Right lobe of liver (tissue), 6 donors: Measurements from ENCODE around the gene RTN3. TPM values are rescaled to one million over a fixed set of nuclear protein-coding genes. Genes with fewer than 3 reads are reported as not detected.

ENCODE experiments used
- ATAC-seq, 4 donors: fragments of 200-7000 bp; cut with Tn5 transposase; one replicate each; pipeline ENCODE4 v1.9.1; 2020; ENCODE audit warnings: mild to moderate bottlenecking in 4 of 4, moderate library complexity in 4 of 4
- DNase-seq, 3 donors: peaks; one replicate each; pipeline ENCODE4 v3.0.0-alpha.2; 2020
- H3K27ac ChIP-seq, 3 donors: fragments of 200-600 bp; one replicate each; pipeline ENCODE4 v1.8.0; 2022
- H3K27me3 ChIP-seq, 2 donors: fragments of 200-600 bp; one replicate each; pipeline ENCODE4 v1.8.0; 2022
- H3K36me3 ChIP-seq, 4 donors: fragments of 200-600 bp; sonication (generic) in 1 of 4; one replicate each; pipeline versions ENCODE4 v1.5.1 to v1.8.0; 2017 to 2022; ENCODE audit warnings: control low read depth in 1 of 4
- H3K4me1 ChIP-seq, 4 donors: fragments of 200-600 bp; sonication (generic) in 1 of 4; one replicate each; pipeline versions ENCODE4 v1.5.1 to v1.8.0; 2017 to 2022; ENCODE audit warnings: control low read depth in 1 of 4
- H3K4me3 ChIP-seq, 3 donors: fragments of 200-600 bp; one replicate each; pipeline ENCODE4 v1.8.0; 2022
- H3K9me3 ChIP-seq, 4 donors: fragments of 200-600 bp; sonication (generic) in 1 of 4; one replicate each; pipeline versions ENCODE4 v1.5.1 to v1.8.0; 2017 to 2022; ENCODE audit warnings: control low read depth in 1 of 4
- POLR2A ChIP-seq: fragments of 450-650 bp; IDR thresholded peaks from one replicate; pipeline ENCODE4 v1.6.1; 2017; ENCODE audit warnings: antibody characterized with exemption, mild to moderate bottlenecking
- WGBS: methylation state at CpG from one replicate; pipeline ENCODE4 v1.1.6; 2018; ENCODE audit warnings: low coverage, low lambda C conversion rate; ENCODE audit not compliant: insufficient coverage; ENCODE audit errors: missing lambda C conversion rate; 5-methylcytosine and 5-hydroxymethylcytosine counted together
- intact Hi-C, 2 donors: fragments of 100-400 bp; cut with DNase I; formaldehyde crosslinking; loops; one replicate each; pipeline versions ENCODE4 v1.11.2 to v1.14.1; 2022
- total RNA-seq, 6 experiments: library from RNA; depleted of rRNA in 2 of 6; stranded (reverse); fragments of >200 nt in 2 of 6; fragmentation: NEBNext Ultra II Directional in 3 of 6; extraction: Animal tissue kit (Norgen Biotek cat#: 25700) in 3 of 6; gene quantifications; one replicate each; pipeline versions ENCODE4 v1.1.0 to v1.2.4, GENCODE V29; 2016 to 2023
- TF ChIP-seq, protein P1 (sequence below), 4 donors: fragments of 200-600 bp in 3 of 4; fragments of 450-650 bp in 1 of 4; IDR thresholded peaks; one replicate each; pipeline versions ENCODE4 v1.5.1 to v1.8.0; 2016 to 2022; ENCODE audit warnings: antibody characterized with exemption in 4 of 4, mild to moderate bottlenecking in 2 of 4
- donor health status: DM: no; HTN: yes; CAD: no.
- donor health status: DM: no; HTN: no; CAD: no.
- donor health status: DM: no; HTN: no; CAD: no.
- donor health status: DM: no; HTN: yes; CAD: no.
- donor health status: DM: no; HTN: yes; CAD: no.

The RTN3 gene
- total RNA-seq, 6 experiments from 2014 or later: 47.3 to 70.5 (median 52.9) TPM

DNA sequence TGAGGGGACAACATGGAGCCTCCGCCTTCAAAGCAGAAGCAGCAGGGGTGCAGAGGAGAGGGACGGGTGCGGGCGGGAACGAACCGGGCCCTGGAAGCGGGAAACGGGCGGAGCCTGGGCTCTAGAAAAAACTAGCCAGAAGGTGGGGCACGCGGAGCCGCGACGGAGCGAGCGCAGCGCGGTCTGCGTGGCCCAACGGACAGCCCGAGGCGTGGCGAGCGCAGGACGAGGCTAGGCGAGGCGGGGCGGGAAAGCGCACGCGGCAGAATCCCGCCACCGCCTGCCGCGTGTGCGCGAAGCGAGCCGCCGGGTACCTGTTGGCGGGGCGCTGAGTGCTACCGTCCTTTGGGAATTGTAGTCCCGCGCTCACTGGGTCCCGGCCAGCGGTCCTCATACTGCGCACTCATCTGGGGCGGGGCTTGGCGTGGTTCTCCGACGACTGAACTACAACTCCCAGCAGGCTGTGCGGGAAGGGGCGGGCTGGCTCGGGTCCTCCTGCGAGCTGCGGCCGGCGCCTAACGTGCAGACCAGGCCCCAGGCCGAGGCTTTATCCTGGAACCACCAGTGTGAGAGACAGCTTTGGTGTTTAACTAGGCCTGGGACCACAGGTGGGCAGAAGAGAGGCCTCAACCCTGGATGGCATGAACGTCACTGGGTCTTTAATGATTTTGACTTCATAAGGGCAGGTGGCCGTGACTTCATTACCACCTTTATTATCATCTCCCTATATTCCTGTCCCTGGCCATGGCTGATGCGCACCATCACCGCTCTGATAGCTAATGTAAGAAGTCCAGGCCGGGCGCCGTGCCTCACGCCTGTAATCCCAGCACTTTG is 9.8 kb upstream of the RTN3 start, which contains the start of gene ATL3:
Gene ATL3 (minus strand): TSS at position 55 of the 834 bp plus-strand sequence. CDS start 41 bp downstream, at position 14.
- peak within 1 kb of the TSS; percentile 93 to 98 (median 96) for H3K27ac ChIP-seq
- H3K9me3 ChIP-seq: no peaks in the 10 kb centered on the region
- peaks cover 0 to 14% (median 9%) of the 10 kb centered on the region in 4 donors for H3K4me1 ChIP-seq
- ATAC-seq: peak; percentile 92 to 97 (median 94)
- intact Hi-C loops: no loop called here
- TF ChIP-seq, protein P1, sequence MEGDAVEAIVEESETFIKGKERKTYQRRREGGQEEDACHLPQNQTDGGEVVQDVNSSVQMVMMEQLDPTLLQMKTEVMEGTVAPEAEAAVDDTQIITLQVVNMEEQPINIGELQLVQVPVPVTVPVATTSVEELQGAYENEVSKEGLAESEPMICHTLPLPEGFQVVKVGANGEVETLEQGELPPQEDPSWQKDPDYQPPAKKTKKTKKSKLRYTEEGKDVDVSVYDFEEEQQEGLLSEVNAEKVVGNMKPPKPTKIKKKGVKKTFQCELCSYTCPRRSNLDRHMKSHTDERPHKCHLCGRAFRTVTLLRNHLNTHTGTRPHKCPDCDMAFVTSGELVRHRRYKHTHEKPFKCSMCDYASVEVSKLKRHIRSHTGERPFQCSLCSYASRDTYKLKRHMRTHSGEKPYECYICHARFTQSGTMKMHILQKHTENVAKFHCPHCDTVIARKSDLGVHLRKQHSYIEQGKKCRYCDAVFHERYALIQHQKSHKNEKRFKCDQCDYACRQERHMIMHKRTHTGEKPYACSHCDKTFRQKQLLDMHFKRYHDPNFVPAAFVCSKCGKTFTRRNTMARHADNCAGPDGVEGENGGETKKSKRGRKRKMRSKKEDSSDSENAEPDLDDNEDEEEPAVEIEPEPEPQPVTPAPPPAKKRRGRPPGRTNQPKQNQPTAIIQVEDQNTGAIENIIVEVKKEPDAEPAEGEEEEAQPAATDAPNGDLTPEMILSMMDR (IDR thresholded peaks at IDR 0.05): peak in 3 of 4 donors; percentile 9 to 22 (median 15)
- TF ChIP-seq POLR2A: peak; percentile 76
- no peaks in the 10 kb centered on the region for H3K27me3 ChIP-seq
- no peaks in the 10 kb centered on the region for H3K36me3 ChIP-seq
- WGBS: 86% methylated on average over 7 of the region's 69 CpGs
- DNase-seq: peak; percentile 98 to 99 (median 98)
- peak within 1 kb of the TSS; percentile 72 to 90 (median 81) for H3K4me3 ChIP-seq

DNA sequence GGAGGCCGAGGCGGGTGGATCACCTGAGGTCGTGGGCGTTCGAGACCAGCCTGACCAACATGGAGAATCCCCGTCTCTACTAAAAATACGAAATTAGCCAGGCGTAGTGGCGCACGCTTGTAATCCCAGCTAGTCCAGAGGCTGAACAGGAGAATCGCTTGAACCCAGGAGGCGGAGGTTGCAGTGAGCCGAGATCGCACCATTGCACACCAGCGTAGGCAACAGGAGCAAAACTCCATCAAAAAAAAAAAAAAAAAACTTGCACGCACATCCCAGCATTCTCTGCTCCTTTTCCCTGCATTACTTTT is 9.2 kb upstream of the RTN3 start:
- TF ChIP-seq, protein P1 (IDR thresholded peaks at IDR 0.05): no peak
- no peak for TF ChIP-seq POLR2A
- DNase-seq: no peak
- Histone ChIP-seq H3K27ac (no peak overlapping the region), H3K9me3 (no peaks in the 10 kb centered on the region), H3K4me1 (peaks cover 0 to 14% (median 9%) of the 10 kb centered on the region in 4 donors), H3K36me3 (no peaks in the 10 kb centered on the region), H3K27me3 (no peaks in the 10 kb centered on the region), H3K4me3 (no peak overlapping the region)
- no peak for ATAC-seq
- intact Hi-C loops: no loop called here
- WGBS: 92% methylated on average over 8 of the region's 16 CpGs

DNA sequence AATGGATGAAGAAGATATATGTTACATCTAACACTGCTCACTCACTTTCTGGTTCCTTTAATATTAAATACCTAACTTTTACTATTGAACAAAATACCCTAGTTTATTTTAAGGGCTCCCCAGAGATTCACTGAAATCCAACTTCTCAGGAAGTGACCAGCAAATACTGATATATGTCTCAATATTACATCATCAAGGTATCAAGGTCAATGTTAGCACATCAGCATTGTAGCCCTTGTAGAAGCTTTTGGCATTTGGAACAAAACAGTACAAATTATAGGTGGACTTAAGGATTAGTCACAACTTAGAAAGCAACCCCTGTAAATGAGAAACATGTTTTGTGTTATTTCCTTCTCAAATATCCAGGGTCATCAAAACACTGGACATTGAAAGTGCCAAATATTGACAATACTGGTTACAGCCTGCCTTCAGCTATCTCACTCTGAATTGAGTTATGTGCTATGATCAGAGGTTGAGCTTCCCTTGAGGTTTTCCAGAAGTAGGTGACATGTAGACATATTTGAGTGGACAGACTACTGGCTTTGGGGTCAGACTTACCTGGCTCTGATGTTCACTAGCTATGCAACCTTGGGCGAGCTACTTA is 8.3 kb upstream of the RTN3 start:
- DNase-seq (no peak), ATAC-seq (peak in 1 of 4 donors; percentile 4)
- H3K4me1 ChIP-seq: peaks cover 0 to 13% (median 7%) of the 10 kb centered on the region in 4 donors
- TF ChIP-seq, protein P1 (IDR thresholded peaks at IDR 0.05): no peak
- TF ChIP-seq POLR2A: no peak
- H3K4me3 ChIP-seq: no peak overlapping the region
- no peaks in the 10 kb centered on the region for H3K9me3 ChIP-seq
- no peaks in the 10 kb centered on the region for H3K36me3 ChIP-seq
- 50% methylated on average over 1 of the region's 1 CpG for WGBS
- no peaks in the 10 kb centered on the region for H3K27me3 ChIP-seq
- H3K27ac ChIP-seq: no peak overlapping the region
- intact Hi-C loops: no loop called here

DNA sequence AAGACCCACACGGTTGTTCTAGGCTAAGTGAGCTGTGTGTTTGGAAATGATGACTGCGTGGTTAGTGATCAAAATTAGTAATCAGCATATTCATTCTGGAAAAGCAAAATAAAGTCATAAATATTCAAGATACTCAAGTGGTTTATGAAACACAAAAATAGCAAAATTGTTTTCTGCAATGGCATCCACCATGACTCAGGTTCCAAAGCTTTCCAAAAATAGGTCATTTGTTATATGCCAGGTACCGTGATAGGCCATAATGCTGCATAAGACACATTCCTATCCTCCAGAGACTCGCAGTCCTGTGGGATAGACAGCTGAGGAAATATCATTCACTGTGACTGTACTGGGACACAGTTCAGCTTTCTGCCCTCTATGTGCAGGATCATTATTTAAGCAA is 7.7 kb upstream of the RTN3 start:
- ATAC-seq (no peak), DNase-seq (no peak)
- 82% methylated on average over 4 of the region's 4 CpGs for WGBS
- intact Hi-C loops: no loop called here
- Histone ChIP-seq H3K36me3 (no peaks in the 10 kb centered on the region), H3K27ac (no peak overlapping the region), H3K9me3 (no peaks in the 10 kb centered on the region), H3K4me1 (peaks cover 0 to 13% (median 6%) of the 10 kb centered on the region in 4 donors), H3K27me3 (no peaks in the 10 kb centered on the region), H3K4me3 (no peak overlapping the region)
- TF ChIP-seq, protein P1 (IDR thresholded peaks at IDR 0.05): no peak
- TF ChIP-seq POLR2A: no peak
